Endometrial microvascular endothelial cells (primary cell): ENCODE results near the gene FMN1. TPM values are rescaled to one million over a fixed set of nuclear protein-coding genes. Genes with fewer than 3 reads are reported as not detected.

Experiments used
- in situ Hi-C: cut with HindIII; loops from 2 replicates; pipeline ENCODE4 v1.10.0; 2017; ENCODE audit warnings: low sequenced_read_pairs, low pct_unique_long_range_greater_than_20kb; ENCODE audit errors: inconsistent ontology term
- total RNA-seq: library from RNA; depleted of rRNA; stranded (reverse); fragments of >200 nt; gene quantifications from one replicate; pipeline ENCODE4 v1.2.3, GENCODE V29; 2015; ENCODE audit errors: inconsistent ontology term

Gene FMN1
- total RNA-seq, 1 donor from 2014 or later: 0.65 TPM

GRCh38 chr15:32746116-32746857 lies 448.2 kb downstream of the FMN1 start:
- in situ Hi-C loops: no loop called here

DNA sequence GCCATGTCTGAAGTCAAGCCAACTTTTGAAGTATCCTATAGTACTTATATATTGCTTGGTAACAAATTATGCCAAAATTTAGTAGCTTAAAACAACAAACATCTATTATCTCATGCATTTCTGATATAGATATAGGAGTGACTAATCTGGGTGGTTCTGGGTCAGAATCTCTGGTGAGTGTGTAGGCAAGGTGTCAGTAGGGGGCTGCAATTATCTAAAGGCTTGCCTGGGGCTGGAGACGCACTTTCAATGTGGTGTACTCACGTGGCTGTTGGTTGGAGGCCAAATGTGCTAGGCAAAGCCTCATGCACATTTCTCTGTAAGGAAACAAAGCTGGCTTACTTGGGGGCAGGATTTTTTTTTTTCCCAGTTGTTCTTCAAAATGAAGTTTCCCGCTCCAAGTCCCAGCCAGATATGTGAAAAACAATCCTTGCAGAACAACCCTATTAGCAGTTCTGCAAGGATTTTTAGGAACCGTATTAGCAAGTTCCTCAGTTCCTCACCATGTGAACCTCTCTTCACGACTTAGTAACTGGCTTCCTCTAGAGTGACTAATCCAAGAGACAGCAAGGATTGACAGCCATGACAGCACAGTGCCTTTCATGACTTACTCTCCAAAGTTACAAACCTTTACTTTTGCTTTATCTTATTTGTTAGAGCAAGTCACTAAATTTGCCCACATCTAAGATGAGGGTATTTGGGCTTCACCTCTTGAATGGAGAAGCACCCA lies 450.9 kb downstream of the FMN1 start:
- in situ Hi-C loops: no loop called here

GRCh38 chr15:32739522-32740063 lies 454.9 kb downstream of the FMN1 start:
- in situ Hi-C loops: no loop called here

DNA sequence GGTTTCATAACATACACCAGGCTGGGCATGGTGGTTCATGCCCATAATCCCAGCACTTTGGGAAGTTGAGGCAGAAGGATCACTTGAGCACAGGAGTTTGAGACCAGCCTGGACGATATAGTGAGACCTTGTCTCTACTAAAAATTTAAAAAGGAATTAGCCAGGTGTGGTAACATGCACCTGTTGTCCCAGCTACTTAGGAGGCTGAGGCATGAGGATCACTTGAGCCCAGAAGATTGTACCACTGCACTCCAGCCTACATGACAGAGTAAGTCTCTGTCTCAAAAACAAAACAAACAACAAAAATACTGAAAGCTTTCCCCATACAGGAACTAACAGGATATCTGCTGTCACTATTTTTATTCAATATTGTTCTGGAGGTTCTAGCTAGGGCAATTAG lies 455.8 kb downstream of the FMN1 start:
- in situ Hi-C loops: no loop called here

GRCh38 chr15:32737304-32737703 lies 457.2 kb downstream of the FMN1 start:
- in situ Hi-C loops: no loop called here

- in situ Hi-C loops: no loop called here
Measured at GRCh38 chr15:32736701-32737061, 457.8 kb downstream of the FMN1 start.

DNA sequence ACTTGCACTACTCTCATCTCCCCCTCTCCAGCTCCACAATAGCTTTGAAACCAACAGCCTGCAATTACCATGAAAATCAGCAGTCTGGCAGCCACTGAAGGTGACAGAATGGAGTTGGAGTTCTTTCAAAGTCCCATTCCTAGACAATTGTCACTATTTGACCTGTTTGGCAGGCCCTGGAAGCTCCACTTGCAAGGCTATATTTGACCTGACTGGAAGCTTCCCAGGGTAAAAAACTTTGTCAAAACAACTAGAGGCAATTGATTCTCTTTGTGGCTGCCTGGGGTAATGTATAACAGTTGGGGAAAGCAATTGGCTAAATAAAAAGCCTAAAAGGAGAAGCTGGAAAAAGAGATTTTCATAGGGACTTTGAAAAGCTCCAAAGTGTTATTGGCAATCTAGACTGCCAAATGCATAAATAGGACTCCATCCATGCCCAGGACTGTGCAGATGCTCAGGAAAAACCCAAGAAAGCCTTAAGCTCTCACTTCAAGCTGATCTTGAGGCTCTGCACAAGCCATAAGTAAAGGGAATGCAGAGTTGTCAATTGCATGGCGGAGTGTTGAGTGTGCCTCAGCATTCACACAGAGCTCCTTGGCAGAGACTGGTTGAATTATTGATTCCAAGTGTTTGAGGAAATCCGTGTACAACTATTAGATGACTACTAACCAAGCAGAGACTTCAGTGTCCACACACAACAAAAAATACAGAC lies 458.4 kb downstream of the FMN1 start:
- in situ Hi-C loops: no loop called here

DNA sequence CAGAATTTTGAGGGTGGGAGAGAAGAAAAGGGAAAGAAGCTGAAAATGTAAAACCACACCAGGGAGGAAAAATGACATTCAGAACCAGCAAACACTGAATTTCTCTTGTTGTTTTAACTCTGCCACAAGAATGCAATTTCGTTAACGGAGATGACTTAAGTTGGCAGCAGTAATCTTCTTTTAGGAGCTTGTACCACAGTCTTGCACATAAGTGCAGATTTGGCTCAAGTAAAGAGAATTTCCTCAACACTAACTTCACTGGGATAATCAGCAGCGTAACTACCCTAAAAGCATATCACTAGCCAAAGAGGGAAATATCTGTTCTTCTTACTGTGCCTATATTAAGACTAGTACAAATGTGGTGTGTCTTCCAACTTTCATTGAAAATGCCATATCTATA lies 461.2 kb downstream of the FMN1 start:
- in situ Hi-C loops: no loop called here

DNA sequence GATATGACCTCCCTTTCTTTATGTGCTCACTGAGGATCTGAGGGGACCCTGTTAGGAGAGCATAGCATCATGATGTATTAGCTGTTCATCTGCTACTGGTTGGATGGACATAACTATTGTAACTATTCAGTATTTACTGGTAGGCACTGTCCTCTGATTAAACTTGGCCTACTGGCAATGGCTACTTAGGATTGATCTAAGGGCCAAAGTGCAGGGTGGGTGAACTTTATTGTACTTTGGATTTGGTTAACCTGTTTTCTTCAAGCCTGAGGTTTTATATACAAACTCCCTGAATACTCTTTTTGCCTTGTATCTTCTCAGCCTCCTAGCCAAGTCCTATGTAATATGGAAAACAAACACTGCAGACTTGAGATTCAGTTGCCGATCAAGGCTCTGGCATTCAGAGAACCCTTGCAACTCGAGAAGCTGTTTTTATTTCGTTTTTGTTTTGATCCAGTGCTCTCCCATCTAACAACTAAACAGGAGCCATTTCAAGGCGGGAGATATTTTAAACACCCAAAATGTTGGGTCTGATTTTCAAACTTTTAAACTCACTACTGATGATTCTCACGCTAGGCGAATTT lies 461.8 kb downstream of the FMN1 start:
- in situ Hi-C loops: no loop called here

GRCh38 chr15:32730677-32731654 lies 463.5 kb downstream of the FMN1 start:
- in situ Hi-C loops: no loop called here

- in situ Hi-C loops: no loop called here
Measured at GRCh38 chr15:32729700-32730395, 464.7 kb downstream of the FMN1 start.

GRCh38 chr15:32723171-32723948 lies 471.2 kb downstream of the FMN1 start:
- in situ Hi-C loops: no loop called here

DNA sequence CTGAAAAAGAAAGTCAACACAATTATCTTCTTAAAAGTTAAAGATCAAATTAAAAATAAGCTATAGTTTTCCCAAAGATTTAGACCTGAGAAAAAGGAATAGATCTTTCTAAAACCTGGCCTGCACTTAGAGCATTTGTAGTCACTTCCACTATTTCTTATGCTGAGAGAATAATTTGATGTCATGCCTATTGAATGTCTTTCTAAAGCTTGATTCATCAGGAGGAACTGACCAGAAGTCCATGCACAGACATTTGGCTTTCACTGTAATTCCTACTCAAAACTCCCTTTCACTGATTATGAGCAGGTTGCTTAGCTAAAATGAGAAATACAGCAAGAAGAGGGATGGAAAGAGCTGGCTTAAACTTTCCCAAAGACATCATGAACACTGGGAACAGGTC lies 472.4 kb downstream of the FMN1 start:
- in situ Hi-C loops: no loop called here

DNA sequence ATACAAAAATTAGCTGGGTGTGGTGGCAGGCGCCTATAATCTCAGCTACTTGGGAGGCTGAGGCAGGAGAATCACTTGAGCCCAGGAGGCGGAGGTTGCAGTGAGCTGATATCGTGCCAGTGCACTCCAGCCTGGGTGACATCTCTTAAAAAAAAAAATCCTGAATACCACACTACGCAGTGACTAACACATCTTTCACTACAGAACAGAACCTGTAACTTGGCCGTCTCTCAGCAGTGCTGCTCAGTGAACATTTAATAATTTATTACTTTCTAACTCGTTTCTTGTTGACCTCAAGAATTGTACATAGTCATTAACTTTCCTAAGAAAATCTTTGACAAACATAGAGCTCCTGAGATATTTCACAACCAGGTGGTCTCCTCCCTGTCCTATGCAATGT lies 472.9 kb downstream of the FMN1 start:
- in situ Hi-C loops: no loop called here

GRCh38 chr15:32718821-32719716 lies 475.4 kb downstream of the FMN1 start:
- in situ Hi-C loops: no loop called here

DNA sequence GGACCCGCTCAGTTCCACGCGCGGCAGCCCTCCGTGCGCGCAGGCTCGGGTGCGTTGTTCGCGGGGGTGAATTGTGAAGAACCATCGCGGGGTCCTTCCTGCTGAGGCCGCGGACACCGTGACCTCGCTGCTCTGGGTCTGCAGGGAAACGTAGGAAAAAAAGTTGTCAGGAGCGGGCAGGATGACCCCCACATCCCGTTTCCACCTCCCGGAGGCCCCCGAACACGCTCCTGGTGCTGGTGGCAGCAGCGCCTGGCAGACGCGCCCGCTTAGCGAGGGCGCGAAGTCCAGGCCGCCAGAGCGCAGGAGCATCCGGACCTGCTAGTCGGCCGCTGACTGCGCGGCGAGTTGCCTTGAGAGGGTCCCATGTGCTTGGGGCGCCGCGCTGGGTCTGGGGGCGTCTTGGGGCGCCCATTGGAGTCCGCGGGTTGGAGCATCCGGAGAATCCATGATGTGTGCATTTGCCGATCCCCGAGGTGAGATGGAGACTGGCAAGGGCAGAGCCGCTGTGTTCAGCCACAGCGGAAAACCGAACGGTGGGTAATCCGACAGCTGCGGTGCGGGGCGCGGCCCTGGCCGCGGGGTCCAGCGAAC lies 476.2 kb downstream of the FMN1 start:
- in situ Hi-C loops: no loop called here
